Adipocyte (in vitro differentiated cells): ENCODE results near the gene SLC35F3.

Experiments used
- DNase-seq: peaks from one replicate; pipeline ENCODE4 v3.0.0-alpha.2; 2015; ENCODE audit warnings: low read depth
- H3K27me3 ChIP-seq: replicated peaks from 2 replicates; pipeline ENCODE4 v1.7.0; 2013; ENCODE audit warnings: mild to moderate bottlenecking, low read length, moderate library complexity; ENCODE audit not compliant: control insufficient read depth, insufficient read depth
- H3K36me3 ChIP-seq: 2 replicates; pipeline ENCODE4 v1.7.0; 2013; ENCODE audit warnings: low read length, mild to moderate bottlenecking, moderate library complexity; ENCODE audit not compliant: control insufficient read depth, insufficient read depth, severe bottlenecking
- H3K4me1 ChIP-seq: 2 replicates; pipeline ENCODE4 v1.7.0; 2013; ENCODE audit warnings: mild to moderate bottlenecking, low read length, moderate library complexity; ENCODE audit not compliant: control insufficient read depth, insufficient read depth
- H3K4me3 ChIP-seq: 2 replicates; pipeline ENCODE4 v1.7.0; 2013; ENCODE audit warnings: mild to moderate bottlenecking, low read length, moderate library complexity
- H3K9ac ChIP-seq: 2 replicates; pipeline ENCODE4 v1.7.0; 2013; ENCODE audit warnings: mild to moderate bottlenecking, low read length, moderate library complexity
- H3K9me3 ChIP-seq: 2 replicates; pipeline ENCODE4 v1.7.0; 2013; ENCODE audit warnings: mild to moderate bottlenecking, low read length, moderate library complexity; ENCODE audit not compliant: control insufficient read depth

The SLC35F3 gene

DNA sequence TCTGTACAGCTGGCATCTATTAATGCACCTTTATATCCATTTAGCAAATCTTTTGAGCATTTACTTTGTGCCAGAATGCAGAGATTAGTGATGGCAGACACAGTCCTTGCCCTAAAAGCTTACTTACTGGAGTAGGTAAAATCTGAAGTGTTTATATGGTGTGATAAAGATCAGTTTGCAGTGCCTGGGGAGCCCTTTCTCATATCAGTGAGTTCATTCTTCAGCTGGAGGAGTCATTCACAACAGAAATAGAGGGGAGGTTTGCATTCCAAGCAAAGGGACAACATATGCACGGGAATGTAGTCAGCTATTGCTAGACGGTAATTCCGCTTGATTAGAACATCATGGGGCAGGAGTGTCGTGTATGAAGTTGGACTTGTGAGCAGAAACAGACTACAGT lies 8.4 kb downstream of the SLC35F3 start:
- no peak for DNase-seq
- Histone ChIP-seq H3K27me3 (no peaks in the 10 kb centered on the region), H3K9ac (no peak overlapping the region), H3K9me3 (no peaks in the 10 kb centered on the region), H3K4me1 (no peaks in the 10 kb centered on the region), H3K4me3 (no peak overlapping the region), H3K36me3 (no peaks in the 10 kb centered on the region)

DNA sequence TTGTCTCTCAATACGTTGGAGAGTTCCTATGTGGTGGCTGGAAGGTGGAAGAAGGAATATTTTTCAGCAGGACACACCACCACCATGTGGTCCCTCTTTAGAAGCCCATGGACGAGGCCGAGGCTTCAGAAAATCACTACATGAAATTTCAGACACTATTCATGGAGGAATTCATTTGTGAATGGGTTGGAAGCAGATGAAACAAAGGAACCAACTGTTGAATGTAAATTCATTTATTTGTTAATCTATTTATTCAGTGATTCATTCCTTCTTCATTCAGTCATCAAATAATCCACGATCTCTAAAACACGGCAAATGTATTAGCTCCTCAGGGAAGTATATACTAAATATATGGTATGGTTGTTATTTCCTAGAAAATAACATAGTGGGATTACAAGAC lies 12.2 kb downstream of the SLC35F3 start:
- no peak for DNase-seq
- Histone ChIP-seq H3K9me3 (no peaks in the 10 kb centered on the region), H3K27me3 (no peaks in the 10 kb centered on the region), H3K36me3 (no peaks in the 10 kb centered on the region), H3K4me3 (no peak overlapping the region), H3K9ac (no peak overlapping the region), H3K4me1 (no peaks in the 10 kb centered on the region)

DNA sequence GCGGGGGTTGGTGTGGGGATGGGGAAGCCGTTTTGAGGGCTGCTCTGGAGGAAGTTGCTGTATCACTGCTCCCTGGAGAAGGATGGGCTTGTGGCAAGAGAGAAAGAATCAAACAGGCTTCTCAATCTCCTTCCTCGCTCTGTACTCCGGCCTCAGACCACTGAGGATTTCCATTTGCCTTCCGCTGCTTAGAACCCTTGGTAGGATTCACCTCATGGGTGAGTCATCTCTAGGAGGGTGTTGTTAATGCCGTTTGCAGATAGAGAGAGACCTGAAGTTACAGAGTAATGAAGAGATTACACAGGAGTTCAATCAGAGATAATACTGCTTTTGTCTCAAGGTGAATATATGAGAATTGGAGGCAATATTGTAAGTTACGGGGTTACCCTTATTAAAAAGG lies 15.3 kb downstream of the SLC35F3 start:
- Histone ChIP-seq H3K9ac (no peak overlapping the region), H3K4me1 (no peaks in the 10 kb centered on the region), H3K9me3 (no peaks in the 10 kb centered on the region), H3K36me3 (no peaks in the 10 kb centered on the region), H3K4me3 (no peak overlapping the region), H3K27me3 (no peaks in the 10 kb centered on the region)
- DNase-seq: no peak

DNA sequence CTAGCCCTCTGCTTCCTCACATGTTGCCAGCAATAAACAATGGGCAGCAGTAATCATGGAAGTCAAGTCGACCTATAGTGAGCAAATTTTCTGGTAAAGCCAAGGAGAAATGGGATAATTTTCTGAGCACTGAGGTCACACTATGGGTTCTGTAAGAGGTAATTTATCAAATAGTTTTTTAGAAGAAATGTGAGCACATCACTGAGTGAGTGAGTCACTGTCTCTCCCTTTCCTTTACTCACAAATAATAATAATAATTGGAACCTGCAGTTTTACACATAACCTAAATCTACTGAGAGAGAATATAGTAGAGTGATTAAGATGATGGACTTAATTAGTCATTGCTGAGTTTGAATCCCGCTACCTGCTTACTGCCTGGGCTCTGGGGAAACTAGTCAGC lies 23.6 kb downstream of the SLC35F3 start:
- DNase-seq: no peak
- Histone ChIP-seq H3K9ac (no peak overlapping the region), H3K4me3 (no peak overlapping the region), H3K4me1 (no peaks in the 10 kb centered on the region), H3K36me3 (no peaks in the 10 kb centered on the region), H3K27me3 (no peaks in the 10 kb centered on the region), H3K9me3 (no peaks in the 10 kb centered on the region)

DNA sequence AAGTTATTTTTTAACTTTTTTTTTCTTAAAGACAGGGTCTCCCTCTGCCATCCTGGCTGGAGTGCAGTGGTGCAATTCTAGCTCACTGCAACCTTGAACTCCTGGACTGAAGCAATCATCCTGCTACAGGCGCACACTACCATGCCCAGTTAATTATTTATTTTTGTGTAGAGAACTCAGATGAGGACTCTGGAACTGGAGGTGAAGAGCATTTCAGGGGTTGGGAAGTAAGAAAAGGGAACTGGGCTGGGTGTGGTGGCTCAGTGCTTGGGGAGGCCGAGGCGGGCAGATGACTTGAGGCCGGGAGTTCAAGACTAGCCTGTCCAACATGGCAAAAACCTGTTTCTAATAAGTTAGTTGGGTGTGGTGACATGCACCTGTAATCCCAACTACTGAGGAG lies 28.9 kb downstream of the SLC35F3 start:
- H3K36me3 ChIP-seq: no peaks in the 10 kb centered on the region
- no peak overlapping the region for H3K9ac ChIP-seq
- H3K27me3 ChIP-seq: no peaks in the 10 kb centered on the region
- DNase-seq: no peak
- H3K4me1 ChIP-seq: no peaks in the 10 kb centered on the region
- no peak overlapping the region for H3K4me3 ChIP-seq
- no peaks in the 10 kb centered on the region for H3K9me3 ChIP-seq

DNA sequence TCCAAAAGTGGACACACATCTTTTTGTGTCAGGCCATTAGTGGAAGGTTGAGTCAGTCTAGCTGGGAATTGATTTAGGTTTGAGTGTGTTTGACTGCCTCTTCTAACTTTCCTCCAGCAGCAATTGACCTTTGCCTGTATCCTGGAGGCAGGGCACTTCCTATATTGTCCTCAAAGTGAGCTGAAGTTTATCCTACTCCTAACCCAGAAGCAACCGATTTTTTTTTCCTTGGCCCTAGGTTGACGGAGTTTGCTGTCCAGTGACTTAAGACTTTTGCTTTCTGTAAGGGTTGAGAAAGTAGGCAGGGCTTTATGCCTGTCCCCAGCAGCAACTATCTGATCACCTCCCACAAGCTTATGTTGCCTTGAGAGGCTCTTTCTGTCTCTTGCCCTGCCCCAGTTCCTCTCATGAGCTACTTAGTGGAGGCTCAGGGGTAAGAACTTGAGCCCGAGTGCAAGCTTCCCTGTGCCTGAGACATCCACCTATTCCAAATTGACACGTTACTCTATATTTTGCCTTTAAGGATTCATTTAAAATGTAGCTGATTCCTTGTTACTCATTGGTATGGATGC lies 30.9 kb downstream of the SLC35F3 start:
- H3K4me1 ChIP-seq: no peaks in the 10 kb centered on the region
- H3K4me3 ChIP-seq: no peak overlapping the region
- no peak overlapping the region for H3K9ac ChIP-seq
- H3K27me3 ChIP-seq: no peaks in the 10 kb centered on the region
- DNase-seq: no peak
- H3K36me3 ChIP-seq: no peaks in the 10 kb centered on the region
- no peaks in the 10 kb centered on the region for H3K9me3 ChIP-seq

DNA sequence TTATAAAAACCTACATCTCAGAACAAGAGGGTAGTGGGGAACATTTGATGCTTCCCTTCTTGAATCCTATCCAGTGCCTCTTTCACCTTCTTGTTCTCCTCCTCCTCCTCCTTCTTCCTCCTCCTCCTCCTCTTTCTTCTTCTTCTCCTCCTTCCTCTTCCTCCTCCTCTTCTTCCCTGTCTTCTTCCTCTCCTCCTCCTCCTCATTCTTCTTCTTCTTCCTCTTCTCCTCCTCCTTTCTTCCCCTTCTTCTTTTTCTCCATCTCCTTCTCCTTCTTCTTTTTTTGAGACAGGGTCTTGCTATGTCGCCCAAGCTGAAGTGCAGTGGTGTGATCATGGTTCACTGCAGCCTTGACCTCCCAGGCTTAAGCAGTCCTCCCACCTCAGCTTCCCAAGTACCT lies 31.9 kb downstream of the SLC35F3 start:
- H3K27me3 ChIP-seq: no peaks in the 10 kb centered on the region
- H3K9ac ChIP-seq: no peak overlapping the region
- H3K4me1 ChIP-seq: no peaks in the 10 kb centered on the region
- DNase-seq: no peak
- H3K36me3 ChIP-seq: no peaks in the 10 kb centered on the region
- no peaks in the 10 kb centered on the region for H3K9me3 ChIP-seq
- no peak overlapping the region for H3K4me3 ChIP-seq

DNA sequence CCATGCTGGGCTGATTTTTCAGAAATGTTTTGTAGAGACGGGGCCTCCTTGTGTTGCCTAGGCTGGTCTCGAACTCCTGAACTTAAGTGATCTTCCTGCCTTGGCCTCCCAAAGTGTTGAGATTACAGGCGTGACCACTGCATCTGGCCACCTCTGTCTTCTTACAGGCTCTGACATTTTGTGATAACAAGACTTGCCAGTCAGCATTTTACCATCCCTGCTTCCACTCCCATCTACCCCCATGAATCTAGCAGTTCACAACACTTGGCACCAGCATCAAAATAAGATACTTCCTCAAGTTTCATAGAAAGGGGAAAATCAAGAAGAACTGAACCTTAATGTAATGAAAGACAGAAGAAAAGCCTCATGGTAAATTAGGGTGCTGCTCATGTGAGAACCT lies 32.4 kb downstream of the SLC35F3 start:
- no peaks in the 10 kb centered on the region for H3K4me1 ChIP-seq
- H3K36me3 ChIP-seq: no peaks in the 10 kb centered on the region
- H3K9ac ChIP-seq: no peak overlapping the region

DNA sequence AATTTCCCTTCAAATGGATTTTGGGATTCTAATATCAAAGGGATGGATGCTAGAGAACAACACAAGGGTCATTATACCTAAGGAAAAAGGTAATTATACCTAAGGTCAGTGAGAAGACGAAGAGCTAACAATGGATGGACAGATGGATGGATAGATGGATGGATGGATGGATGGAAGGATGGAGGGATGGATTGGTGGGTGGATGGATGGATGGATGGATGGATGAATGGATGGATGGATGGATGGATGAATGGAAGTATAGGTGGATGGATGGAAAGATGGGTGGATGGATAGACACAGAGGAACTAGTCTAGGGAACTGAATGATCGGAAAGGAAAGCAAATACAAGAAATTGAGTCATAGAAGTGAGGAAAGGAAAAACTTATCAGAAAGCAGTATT lies 34.0 kb downstream of the SLC35F3 start:
- Histone ChIP-seq H3K4me1 (no peaks in the 10 kb centered on the region), H3K36me3 (no peaks in the 10 kb centered on the region), H3K9me3 (no peaks in the 10 kb centered on the region), H3K4me3 (no peak overlapping the region), H3K9ac (no peak overlapping the region), H3K27me3 (no peaks in the 10 kb centered on the region)
- no peak for DNase-seq

More for the DNA sequence above, 32.4 kb downstream of the SLC35F3 start:
- Histone ChIP-seq H3K4me3 (no peak overlapping the region), H3K27me3 (no peaks in the 10 kb centered on the region), H3K9me3 (no peaks in the 10 kb centered on the region)
- DNase-seq: no peak

DNA sequence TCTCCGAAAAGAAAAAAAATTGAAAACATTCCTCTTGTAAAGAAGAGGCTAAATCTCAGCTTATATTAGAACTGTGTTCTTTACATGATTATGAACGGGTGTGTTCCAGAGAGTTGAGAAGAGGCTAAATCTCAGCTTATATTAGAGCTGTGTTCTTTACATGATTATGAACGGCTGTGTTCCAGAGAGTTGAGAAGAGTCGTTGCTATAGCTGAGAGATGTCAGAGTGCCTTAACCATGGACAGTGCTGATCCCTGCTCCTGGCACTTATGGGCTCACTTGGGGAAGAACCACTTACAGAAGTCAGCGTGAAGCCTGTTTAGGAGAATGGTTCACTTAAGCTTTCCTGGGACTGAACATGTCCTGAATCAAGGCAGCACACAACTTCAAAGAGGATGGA lies 35.0 kb downstream of the SLC35F3 start:
- no peak for DNase-seq
- no peaks in the 10 kb centered on the region for H3K9me3 ChIP-seq
- no peak overlapping the region for H3K4me3 ChIP-seq
- no peak overlapping the region for H3K9ac ChIP-seq
- no peaks in the 10 kb centered on the region for H3K4me1 ChIP-seq
- H3K27me3 ChIP-seq: no peaks in the 10 kb centered on the region
- H3K36me3 ChIP-seq: no peaks in the 10 kb centered on the region

DNA sequence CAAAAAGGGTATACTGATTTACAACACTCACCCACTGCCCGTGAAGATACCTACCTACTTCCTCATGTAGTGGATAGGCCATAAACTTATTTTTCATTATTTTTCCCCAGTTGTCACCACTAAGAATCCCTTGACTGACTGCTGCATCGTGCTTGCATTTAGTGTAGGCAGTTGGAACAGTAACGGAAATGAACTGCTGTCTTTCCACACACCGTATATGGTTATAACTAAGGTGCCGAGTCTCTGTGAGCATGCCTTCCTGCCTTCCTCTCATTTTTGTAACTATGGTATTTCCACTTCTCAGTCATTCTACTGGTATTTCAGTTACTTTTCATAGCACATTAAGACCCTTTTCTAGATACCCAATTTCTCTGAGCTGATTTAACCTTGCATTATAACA lies 36.4 kb downstream of the SLC35F3 start:
- Histone ChIP-seq H3K4me1 (no peaks in the 10 kb centered on the region), H3K27me3 (no peaks in the 10 kb centered on the region), H3K4me3 (no peak overlapping the region), H3K36me3 (no peaks in the 10 kb centered on the region), H3K9me3 (peaks cover 4% of the 10 kb centered on the region), H3K9ac (no peak overlapping the region)
- no peak for DNase-seq

DNA sequence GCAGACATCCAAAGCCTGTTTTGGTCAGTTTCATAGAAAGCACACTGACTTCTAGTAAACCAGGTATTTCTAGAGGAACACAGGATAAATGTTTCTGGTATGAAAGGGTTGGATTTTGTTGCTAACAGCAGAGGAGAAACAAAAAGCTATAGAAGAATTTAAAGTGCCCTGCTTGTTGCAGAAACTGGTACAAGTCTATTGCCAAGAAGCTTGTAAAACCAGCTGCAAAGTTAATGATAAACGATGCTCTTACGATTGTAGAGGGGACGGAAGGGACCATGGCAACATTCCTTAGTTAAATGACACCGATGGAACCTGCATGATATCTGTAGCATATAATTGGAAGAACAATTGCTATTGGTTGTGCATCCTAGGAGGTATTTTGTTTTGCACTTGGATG lies 40.1 kb downstream of the SLC35F3 start:
- DNase-seq: no peak
- no peaks in the 10 kb centered on the region for H3K4me1 ChIP-seq
- no peaks in the 10 kb centered on the region for H3K27me3 ChIP-seq
- no peak overlapping the region for H3K4me3 ChIP-seq
- peaks cover 4% of the 10 kb centered on the region for H3K9me3 ChIP-seq
- no peaks in the 10 kb centered on the region for H3K36me3 ChIP-seq
- H3K9ac ChIP-seq: no peak overlapping the region
